Measurements from ENCODE around the gene ANG.
"Not testable (repeated sequence)": the region's sequence is repeated elsewhere in the genome, so short reads cannot be mapped to it uniquely, and the experiment has no call there.

The ANG gene

DNA sequence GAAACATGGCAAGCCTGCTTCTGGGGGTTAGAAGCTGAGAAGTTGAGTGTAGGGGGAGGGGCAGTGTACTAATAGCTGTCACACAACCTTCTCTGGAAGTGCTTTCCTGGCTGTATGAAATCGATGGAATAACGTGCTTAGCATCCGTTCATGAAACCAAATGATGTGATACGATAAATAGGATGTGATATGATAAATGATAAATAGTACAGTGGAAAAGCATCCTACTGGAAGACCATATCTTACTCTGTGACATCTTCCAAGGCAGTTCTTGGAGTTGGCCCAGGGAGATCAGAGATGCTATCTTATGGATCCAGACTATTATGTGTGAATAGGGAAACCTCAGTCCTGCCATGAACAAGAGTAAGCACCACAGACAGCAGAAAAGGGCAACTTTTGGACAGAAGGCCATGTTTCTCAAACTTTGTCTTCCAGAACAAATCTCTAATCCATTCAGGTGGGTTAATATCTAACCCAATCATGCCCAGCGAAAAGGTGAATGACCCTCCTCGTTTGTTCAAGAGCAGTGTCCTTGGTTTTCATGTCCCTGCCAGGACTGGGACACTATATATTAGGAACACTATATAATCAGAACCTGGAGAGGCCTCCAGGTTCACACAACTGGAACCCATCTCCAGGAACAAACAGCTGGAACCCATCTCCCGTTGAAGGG, at the start of gene ANG:
ANG (plus strand) TSS at position 598 of the 673 bp plus-strand sequence. CDS start 4,801 bp downstream, outside the sequence.
- no peak for DNase-seq (ENCODE audit: low spot score)

DNA sequence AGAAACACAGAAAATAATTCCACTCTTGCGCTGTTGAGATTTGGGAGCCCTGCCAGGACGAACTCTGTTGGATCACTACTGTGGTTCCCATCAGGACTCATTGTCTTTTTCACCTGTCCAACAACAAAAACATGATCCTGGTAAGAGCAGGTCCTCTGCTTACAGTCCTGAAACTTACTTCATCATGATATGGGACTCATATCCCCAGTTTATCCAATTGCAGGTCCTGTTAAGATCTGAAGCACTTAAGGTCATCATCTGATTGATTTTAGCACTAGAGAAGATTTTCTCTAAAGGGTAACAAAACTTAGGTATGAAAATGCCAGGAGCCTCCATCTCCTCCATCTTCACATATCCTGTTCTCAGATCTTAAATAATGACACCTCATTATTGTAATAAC, 47.0 kb upstream of the ANG start, which contains the start of gene OR6S1:
OR6S1 (minus strand) TSS at position 101 of the 400 bp plus-strand sequence; CDS start at position 101, 0 bp downstream.
- DNase-seq (ENCODE audit: low spot score), result no peak

DNA sequence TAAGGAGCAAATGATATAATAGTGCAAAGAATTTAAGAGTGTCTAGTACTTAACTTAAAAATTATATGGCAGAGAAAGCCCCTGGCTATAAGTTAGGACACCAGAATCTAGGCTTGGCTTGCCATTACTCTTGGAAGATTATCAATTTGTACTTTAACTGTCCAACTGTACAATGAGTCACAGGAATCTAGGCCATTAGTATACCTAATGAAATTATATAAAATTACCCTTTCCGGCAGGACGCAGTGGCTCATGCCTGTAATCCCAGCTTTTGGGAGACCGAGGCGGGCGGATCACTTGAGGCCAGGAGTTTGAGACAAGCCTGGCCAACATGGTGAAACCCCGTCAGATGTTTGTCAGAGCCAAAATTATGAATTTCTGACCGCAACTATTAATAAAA, 46.4 kb upstream of the ANG start:
- no peak for DNase-seq (ENCODE audit: low spot score)

DNA sequence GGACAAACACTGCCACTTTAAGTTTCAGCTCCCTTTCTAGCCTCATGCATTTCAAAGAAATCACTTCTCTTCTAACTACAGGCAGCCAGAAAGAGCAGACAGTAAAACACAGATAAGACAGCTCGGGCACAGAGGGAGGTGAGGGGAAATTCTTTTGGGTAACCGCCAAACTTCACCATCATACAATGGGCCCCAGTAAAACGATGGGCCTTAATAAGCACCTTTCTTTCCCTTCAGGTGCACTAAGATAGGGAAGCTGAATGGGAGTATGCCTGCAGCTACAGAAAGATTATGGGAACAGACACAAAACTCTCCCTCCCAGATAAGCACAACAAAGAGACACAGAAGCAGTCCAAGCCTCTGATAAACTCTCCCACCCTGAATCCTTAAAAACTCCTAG, 45.8 kb upstream of the ANG start:
- not testable (repeated sequence) for DNase-seq (ENCODE audit: low spot score)

DNA sequence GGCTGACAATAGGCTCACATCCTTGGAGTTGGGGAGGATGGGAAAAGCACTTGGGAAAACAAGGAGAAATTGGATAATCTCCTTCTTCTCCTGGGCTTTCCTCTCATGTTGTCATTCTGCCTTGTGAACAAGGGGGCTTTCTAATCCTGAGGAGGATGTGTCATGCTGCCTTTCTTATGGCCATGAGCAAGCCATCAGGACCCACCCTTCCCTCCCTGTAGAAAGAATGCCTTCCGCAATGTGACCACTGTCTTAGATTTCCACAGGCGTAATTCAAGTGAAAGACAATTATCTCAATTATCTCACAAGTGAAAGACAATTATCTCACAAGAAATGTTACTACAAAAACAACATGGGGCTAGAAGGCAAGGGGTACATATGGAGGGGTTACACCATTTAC, 44.0 kb upstream of the ANG start:
- DNase-seq (ENCODE audit: low spot score), result no peak

DNA sequence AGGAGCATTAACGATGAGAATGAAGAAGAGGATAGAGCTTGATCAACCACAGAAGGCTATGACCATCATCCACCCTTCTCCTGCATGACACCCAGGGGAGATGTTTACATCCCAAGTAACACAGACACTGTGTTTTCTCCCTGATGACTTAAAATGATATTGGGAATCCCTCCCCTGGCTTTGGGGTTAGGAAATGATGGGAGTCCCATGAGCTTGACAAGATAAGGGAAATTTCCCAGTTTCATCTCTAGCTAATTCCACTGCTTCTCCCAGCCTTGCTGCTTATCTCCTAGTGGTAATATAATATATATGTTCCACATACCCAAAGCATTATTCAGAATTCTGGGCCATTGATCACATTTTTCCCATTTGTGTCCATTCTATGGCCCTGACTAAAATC, 43.1 kb upstream of the ANG start:
- no peak for DNase-seq (ENCODE audit: low spot score)

DNA sequence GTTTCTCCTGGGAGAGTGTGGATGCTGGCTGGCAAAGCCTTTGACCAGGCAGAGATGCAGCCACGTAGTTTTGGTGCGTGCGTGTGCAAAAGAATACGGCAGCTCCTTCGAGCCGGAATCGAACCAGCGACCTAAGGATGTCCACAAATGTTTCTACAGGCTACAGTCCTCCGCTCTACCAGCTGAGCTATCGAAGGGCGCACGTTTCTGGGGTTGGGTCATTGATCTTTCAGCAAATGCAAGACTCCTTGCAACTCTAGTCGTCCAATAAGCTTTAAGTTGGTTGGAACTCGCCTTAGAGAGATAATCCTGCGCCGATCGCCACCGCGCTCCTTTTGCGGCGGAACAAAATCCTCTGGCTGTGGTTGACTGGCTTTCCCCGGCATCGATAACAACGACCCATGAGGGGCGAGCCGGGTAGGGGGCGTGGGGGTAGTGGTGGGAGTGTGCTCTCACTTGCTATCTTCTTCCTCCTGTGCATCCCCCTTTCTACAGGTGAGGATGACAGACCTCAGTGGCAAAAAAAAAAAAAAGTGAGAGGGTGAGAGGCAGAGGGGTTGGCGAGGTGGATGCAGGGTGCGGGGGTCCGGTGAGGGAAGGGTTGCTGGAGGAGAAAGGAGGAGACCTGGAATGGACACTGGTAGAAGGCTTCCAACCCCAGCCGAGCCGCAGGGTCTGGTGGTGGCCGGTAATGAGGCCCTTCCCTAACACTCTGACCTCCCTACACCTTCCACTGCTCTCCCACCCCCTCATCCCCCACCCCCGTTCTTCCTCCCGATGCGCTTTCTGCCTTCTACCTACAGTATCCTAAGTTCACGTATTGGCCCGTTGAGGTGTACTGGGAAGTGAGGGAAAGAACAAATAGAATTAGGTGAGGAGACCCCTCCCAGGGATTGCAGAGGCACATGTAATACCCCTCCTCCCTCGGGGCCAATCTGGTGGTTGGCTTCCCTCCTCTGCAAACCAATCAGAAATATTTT, 35.3 kb upstream of the ANG start:
- no peak for DNase-seq (ENCODE audit: low spot score)

DNA sequence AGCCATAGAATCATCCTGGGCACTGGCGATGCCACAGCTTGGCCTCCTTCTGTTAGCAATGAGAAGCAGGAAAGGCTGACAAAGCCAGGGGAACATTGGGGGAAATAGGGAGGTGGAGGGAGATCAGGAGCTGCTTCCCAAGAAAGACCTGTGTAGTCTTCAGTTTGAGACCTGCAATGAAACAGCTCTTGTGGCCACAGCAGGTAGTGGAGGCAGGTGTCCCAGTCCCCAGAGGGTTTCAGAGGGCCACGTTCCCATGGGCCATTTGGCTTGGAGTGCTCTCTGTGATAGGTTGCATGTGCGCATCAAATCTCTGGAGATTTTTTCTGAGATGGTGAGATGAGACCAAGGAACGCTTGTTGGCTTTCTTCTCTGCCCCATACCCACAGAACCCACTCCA, 32.7 kb upstream of the ANG start:
- DNase-seq (ENCODE audit: low spot score), result no peak

DNA sequence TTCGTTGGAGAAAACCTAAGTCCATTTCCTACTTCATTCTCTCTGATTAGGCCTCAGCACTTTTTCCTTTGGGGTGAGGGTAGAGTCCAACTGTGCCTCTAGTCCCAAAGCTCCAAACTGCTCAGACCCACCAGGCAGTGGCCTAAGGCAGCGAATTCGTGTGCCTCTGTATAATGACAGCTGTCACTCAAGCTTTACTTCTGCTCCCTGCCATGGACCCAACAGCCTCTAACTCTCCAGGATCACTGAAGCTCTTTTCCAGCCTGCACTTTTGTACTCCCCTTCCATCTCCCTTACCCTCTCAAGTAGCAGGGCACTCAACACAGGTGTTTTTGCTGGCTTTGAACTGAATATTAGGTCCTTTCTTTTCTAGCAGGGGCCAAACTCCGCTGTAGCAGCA, 32.3 kb upstream of the ANG start:
- DNase-seq (ENCODE audit: low spot score), result no peak

DNA sequence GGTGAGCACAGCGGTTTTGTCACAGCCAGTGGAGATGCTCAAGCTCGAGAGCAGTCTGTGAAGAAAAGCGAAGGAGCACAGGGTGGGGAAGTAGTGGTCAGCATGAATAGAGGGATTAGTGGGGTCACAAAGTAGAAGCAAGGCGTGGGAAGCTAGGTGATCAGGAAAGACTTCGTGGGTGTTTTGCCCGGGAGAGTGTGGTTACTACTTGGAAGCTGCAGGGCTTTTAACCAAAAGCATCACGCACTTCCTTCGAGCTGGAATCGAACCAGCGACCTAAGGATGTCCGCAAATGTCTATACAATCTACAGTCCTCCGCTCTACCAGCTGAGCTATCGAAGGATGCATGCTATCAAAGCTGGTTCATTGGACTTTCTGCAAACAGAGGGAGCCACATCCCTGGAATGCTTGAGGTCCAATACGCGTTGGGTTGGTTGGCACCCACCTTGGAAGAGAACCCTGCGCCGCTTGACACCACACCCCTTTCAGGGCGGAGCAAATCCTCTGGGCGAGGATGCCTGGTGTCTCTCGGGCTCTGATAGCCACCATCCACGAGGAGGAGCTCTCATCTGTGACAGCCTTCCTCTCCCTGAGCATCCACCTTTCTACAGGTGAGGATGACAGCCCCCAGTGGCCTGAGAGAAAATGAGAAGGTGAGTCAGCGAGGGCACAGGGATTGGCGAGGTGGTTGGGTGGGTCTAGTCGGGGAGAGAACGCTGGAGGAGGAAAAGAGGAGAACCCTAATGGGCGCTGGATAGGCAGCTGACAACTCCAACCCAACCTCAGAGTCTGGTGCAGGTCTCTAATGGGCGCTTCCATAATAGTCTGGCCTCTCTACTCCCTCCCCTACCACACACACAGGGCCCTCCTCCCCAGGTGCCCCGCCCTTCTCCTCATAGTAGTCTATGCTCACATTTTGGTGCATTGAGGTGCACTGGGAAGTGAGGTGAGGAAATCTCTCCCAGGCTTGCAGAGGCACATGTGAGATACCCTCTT, 31.1 kb upstream of the ANG start:
- DNase-seq (ENCODE audit: low spot score), result peak; percentile 10

DNA sequence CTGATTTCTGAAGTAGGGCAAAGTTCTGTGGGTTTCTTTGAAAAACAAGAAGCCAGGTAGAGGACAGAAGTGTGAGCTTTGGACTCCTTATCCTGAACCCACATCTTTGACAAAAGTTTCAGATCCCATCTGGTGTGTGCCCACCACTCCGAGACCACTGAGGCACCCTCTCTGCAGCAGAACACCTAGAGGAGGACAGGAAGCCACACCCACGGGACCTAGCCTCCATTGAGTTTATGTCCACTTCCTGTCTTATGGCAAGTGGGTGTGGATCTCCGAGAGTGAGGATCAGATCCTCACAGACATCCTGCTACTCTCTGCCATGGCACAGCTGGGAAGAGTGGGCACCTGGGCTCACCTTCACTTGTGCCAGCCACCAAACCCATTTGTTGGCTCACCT, 30.3 kb upstream of the ANG start:
- DNase-seq (ENCODE audit: low spot score), result no peak

DNA sequence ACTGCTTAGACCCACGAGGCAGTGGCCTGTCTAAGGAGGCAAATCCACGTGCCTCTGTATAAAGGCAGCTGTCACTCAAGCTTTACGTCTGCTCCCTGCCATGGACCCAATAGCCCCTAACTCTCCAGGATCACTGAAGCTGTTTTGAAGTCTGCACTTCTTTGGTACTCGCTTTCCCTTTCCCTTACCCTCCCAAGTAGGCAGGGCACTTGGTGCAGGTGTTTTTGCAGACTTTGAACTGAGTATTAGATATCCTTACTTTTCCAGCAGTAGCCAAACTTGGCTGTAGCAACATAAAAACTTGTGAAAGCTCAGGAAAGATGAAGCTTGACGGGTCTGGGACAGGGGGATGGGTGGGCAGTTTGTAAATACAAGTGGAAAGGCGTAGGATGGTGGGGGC, 29.2 kb upstream of the ANG start:
- DNase-seq (ENCODE audit: low spot score), result no peak

DNA sequence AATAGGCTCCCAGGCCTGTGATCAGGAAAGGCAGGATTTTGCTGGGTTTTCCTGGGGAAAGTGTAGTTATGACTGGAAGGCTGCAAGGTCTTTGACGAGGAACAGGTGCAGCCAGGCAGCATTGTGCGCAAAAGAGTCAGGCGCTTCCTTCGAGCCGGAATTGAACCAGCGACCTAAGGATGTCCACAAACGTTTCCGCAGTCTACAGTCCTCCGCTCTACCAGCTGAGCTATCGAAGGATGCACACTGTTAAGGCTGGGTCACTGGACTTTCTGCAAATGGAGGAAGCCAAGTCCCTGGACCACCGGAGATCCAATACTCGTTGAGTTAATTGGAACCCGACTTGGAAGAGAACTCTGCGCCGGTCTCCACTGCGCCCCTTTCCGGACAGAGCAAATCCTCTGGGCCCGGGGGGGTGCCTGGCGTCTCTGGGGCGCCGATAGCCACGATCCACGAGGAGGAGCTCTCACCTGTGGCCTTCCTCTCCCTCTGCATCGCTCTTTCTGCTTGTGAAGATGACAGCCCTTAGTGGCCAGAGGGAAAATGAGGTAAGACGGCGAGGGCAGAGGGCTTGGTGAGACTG, 28.7 kb upstream of the ANG start:
- DNase-seq (ENCODE audit: low spot score), result no peak

DNA sequence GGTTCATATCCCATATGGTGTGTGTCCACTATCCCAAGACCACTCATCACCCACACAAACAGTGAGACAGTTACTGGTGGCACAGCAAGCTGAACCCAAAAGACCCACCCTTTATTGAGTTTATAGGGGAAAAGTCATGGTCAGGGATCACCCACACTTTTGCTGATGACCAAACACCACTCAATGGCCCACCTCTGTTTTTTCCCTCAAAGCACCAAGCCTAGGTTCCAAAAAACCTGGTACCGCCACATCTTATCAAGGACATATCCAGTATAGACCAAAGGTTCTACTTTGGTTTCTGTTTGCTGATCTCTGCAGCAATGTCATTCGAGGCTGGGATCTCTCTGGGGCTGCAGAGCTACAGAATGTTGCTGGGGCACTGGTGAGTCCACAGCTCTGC, 27.4 kb upstream of the ANG start:
- DNase-seq (ENCODE audit: low spot score), result no peak

DNA sequence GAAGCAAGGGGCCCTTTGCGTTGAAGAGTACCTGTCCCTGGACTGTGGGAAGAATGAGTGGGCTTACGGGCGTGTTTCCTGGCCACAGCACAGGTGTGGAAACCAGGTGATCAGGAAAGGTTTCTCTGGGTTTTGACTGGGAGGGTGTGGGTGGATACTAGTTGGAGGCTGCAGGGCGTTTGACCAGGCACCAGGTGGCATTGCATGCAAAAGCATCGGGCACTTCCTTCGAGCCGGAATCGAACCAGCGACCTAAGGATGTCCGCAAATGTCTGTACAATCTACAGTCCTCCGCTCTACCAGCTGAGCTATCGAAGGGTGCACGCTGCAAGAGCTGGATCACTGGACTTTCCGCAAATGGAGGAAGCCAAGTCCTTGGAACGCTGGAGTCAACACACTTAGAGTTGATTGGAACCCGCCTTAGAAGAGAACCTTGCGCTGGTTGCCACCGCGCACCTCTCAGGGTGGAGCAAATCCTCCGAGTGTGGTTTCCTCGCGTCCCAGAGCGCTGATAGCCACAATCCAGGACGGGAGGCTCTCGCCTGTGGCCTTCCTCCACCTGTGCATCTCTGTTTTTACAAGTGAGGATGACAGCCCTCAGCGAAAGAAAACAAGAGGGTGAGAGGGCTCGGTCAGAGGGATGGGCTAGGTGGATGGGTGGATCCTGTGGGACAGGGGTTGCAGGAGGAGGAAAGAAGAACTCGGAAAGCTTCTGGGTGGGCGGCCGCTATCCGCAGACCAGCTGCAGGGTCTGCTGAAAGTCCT, 25.4 kb upstream of the ANG start:
- DNase-seq (ENCODE audit: low spot score), result peak; percentile 81

DNA sequence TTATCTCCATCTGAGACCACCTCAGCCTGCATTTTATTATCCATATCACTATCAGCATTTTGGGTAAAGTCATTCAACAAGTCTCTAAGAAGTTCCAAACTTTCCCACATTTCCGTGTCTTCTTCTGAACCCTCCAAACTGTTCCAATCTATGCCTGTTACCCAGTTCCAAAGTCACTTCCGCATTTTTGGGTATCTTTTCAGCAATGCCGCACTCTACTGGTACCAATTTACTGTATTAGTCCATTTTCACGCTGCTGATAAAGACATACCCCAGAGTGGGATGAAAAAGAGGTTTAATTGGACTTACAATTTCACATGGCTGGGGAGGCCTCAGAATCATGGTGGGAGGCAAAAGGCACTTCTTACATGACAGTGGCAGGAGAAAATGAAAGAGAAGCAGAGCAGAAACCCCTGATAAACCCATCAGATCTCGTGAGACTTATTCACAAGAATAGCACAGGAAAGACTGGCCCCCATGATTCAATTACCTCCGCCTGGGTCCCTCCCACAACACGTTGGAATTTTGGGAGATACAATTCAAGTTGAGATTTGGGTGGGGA, 22.1 kb upstream of the ANG start:
- not testable (repeated sequence) for DNase-seq (ENCODE audit: low spot score)

DNA sequence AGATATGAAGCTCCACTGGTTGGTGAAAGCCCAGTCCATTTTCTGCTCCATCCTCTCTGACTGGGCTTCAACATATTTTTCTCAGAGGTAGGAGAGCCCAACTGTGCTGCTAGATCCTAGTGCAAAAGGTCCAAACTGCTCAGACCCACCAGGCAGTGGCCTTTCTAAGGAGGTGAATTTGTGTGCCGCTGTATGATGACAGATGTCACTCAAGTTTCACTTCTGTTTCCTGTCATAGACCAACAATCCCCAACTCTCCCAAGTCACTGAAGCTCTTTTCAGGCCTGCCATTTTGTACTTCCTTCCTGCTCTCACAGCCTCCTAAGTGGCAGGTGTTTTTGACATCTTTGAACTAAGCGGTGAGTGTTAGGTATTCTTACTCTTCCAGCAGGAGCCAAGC, 20.6 kb upstream of the ANG start:
- DNase-seq (ENCODE audit: low spot score), result no peak

DNA sequence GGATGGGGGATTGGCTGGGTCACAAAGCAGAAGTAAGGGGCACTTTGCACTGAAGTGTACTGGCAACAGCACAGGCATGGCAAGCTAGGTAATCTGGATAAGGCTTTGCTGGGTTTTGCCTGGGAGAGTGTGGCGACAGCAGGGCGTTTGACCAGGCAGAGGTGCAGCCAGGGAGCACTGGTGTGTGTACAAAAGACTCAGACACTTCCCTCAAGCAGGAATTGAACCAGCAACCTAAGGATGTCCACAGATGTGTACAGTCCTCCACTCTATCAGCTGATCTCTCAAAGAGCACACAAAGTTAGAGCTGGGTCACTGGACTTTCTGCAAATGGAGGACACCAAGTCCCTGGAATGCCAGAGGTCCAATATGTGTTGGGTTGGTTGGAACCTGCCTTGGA, 19.6 kb upstream of the ANG start:
- no peak for DNase-seq (ENCODE audit: low spot score)

DNA sequence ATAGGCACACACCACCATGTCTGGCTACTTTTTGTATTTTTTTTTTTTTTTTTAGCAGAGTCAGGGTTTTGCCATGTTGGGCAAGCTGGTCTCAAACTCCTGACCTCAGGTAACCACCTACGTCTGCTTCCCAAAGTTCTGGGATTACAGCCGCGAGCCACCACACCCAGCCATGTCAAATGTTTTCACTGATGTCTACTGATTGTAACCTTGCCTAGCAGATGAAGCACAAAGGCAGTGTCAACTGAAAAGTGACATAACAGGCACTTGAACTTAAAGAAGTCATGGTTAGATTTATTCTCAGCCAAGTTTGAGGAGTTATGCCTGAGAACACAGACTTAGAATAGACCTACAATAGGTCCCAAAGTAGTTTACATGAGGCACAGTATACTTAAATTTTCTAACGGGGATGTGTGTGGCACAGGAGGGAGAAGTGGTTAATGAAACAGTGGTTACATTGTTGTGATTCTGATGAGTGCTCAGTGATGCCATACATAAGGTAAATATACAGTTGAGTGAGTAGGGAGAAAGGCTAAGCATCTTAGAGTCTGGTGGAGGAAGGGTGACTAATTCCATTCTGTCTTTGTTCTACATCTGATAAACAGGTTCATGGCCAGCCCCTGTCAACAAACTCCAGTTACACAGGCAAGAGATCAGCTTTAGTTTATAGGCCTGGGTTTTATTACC, 16.8 kb upstream of the ANG start:
- no peak for DNase-seq (ENCODE audit: low spot score)

DNA sequence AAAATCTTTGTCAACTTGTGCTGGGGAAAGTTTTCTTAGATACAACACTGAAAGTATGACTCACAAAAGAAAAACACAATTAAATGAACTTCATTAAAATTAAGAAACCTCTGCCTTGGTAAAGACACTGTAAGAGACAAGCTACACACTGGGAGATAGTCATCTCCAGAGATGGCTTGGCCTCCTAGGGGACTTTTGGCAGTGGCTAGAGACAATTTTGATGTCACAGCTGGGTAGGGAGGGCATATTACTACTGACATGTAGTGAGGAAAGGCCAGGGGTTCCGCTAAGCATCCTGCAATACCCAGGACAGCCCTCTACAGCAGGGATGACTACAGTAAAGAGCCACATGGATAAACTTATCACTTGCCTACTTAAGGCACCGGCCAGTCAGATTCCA, 12.9 kb upstream of the ANG start:
- no peak for DNase-seq (ENCODE audit: low spot score)
